Endothelial cell of umbilical vein (primary cell): ENCODE measurements around the gene RBMS1. TPM values are rescaled to one million over a fixed set of nuclear protein-coding genes. Genes with fewer than 3 reads are reported as not detected.

Experiments used
- BruUV-seq: library from RNA; stranded (reverse); fragments of 400-500 nt; replicated peaks from 2 replicates; lab custom pipeline; 2021; lab: Mats Ljungman, UMichigan
- CTCF ChIA-PET: fragments of 300-600, 350-600 bp; sonication (Branson Sonifier 250); formaldehyde crosslinking; loops from one replicate; lab custom pipeline; 2021; ENCODE audit warnings: antibody characterized with exemption, inconsistent platforms; lab: Charles Lee
- POLR2A ChIA-PET: fragments of 300-600, 350-600 bp; sonication (Branson Sonifier 250); formaldehyde crosslinking; loops from one replicate; lab custom pipeline; 2021; ENCODE audit warnings: antibody characterized with exemption, inconsistent platforms; lab: Charles Lee
- DNase-seq: peaks from one replicate; pipeline ENCODE4 v3.0.0-alpha.2; 2011; ENCODE audit warnings: low read depth, low spot score
- FAIRE-seq: peaks from 2 replicates; lab custom pipeline; 2011; peaks lifted over from hg19 to GRCh38; lab: Jason Lieb, UNC
- H2AFZ ChIP-seq: 2 replicates; pipeline ENCODE4 v1.6.0; 2012; ENCODE audit warnings: low read depth, low read length, control low read depth, inconsistent platforms
- H3K27ac ChIP-seq: 2 replicates; pipeline ENCODE4 v1.5.1; 2011; ENCODE audit warnings: low read depth, mild to moderate bottlenecking, control low read depth, low read length, moderate library complexity; ENCODE audit not compliant: insufficient read depth
- H3K27me3 ChIP-seq, 2 experiments: 2 replicates each; pipeline versions ENCODE4 v1.6.0 to v1.6.1; 2011; ENCODE audit warnings: low read length in 2 of 2, mixed read lengths in 1 of 2; ENCODE audit not compliant: control insufficient read depth in 2 of 2, insufficient read depth in 2 of 2
- H3K36me3 ChIP-seq, 2 experiments: 2 replicates in 1 of 2; 3 replicates in 1 of 2; pipeline ENCODE4 v1.5.1; 2011; ENCODE audit warnings: low read length in 2 of 2, mild to moderate bottlenecking in 1 of 2, moderate library complexity in 1 of 2; ENCODE audit not compliant: control insufficient read depth in 2 of 2, insufficient read depth in 2 of 2; ENCODE audit errors: extremely low read depth in 1 of 2
- H3K4me1 ChIP-seq: 3 replicates; pipeline ENCODE4 v1.5.1; 2011; ENCODE audit warnings: mild to moderate bottlenecking, low read length; ENCODE audit not compliant: control insufficient read depth, insufficient read depth; ENCODE audit errors: extremely low read depth
- H3K4me2 ChIP-seq: 2 replicates; pipeline ENCODE4 v1.6.1; 2011; ENCODE audit warnings: low read length, control low read depth, mixed read lengths; ENCODE audit not compliant: insufficient read depth
- H3K4me3 ChIP-seq, 3 experiments: fragments of 200-600 bp in 1 of 3; sonication (generic), shearing (Covaris generic) in 1 of 3; replicated peaks in 1 of 3; 2 replicates each; pipeline ENCODE4 v1.5.1; 2011 to 2016; ENCODE audit warnings: control low read depth in 3 of 3, low read length in 3 of 3, mild to moderate bottlenecking in 2 of 3, inconsistent platforms in 1 of 3, low read depth in 1 of 3, moderate library complexity in 1 of 3; ENCODE audit not compliant: insufficient read depth in 1 of 3
- H3K79me2 ChIP-seq: 2 replicates; pipeline ENCODE4 v1.6.0; 2012; ENCODE audit warnings: low read length, inconsistent platforms; ENCODE audit not compliant: control insufficient read depth, insufficient read depth
- H3K9ac ChIP-seq: replicated peaks from 2 replicates; pipeline ENCODE3; 2011; ENCODE audit warnings: low read length, control low read depth; ENCODE audit not compliant: insufficient read depth; ENCODE audit errors: extremely low read depth
- H3K9me1 ChIP-seq: replicated peaks from 3 replicates; pipeline ENCODE4 v1.6.0; 2011; ENCODE audit warnings: mild to moderate bottlenecking, low read length; ENCODE audit not compliant: control insufficient read depth, insufficient read depth; ENCODE audit errors: extremely low read depth
- H3K9me3 ChIP-seq: replicated peaks from 2 replicates; pipeline ENCODE4 v1.5.1; 2012; ENCODE audit warnings: low read length, inconsistent platforms; ENCODE audit not compliant: control insufficient read depth, insufficient read depth
- H4K20me1 ChIP-seq: replicated peaks from 2 replicates; pipeline ENCODE3; 2011; ENCODE audit warnings: mild to moderate bottlenecking, low read length; ENCODE audit not compliant: control insufficient read depth, insufficient read depth; ENCODE audit errors: extremely low read depth
- CTCF ChIP-seq, 2 donors: IDR thresholded peaks; 1 replicate in 1 of 2; 2 replicates in 1 of 2; pipeline ENCODE4 v1.5.1; 2011; ENCODE audit warnings: low read length in 2 of 2, mild to moderate bottlenecking in 2 of 2, moderate library complexity in 2 of 2, control low read depth in 1 of 2, inconsistent platforms in 1 of 2, low read depth in 1 of 2; ENCODE audit not compliant: insufficient read depth in 1 of 2; ENCODE audit errors: extremely low read depth in 1 of 2
- EZH2 ChIP-seq: IDR thresholded peaks from 2 replicates; pipeline ENCODE4 v1.6.1; 2012; ENCODE audit warnings: borderline replicate concordance, low read depth, mild to moderate bottlenecking, moderate library complexity, low read length, inconsistent platforms; ENCODE audit not compliant: severe bottlenecking
- FOS ChIP-seq: IDR thresholded peaks from 2 replicates; pipeline ENCODE4 v1.6.1; 2011; ENCODE audit warnings: mild to moderate bottlenecking, low read length, moderate library complexity, borderline replicate concordance; ENCODE audit not compliant: insufficient read depth
- GATA2 ChIP-seq: IDR thresholded peaks from 2 replicates; pipeline ENCODE4 v1.7.0; 2011; ENCODE audit warnings: low read depth, mild to moderate bottlenecking, moderate library complexity, mixed read lengths, low read length; ENCODE audit not compliant: insufficient read length, insufficient read depth
- JUN ChIP-seq: IDR thresholded peaks from 2 replicates; pipeline ENCODE4 v1.6.1; 2011; ENCODE audit warnings: borderline replicate concordance, low read depth; ENCODE audit not compliant: insufficient read length, insufficient read depth
- MAX ChIP-seq: IDR thresholded peaks from 2 replicates; pipeline ENCODE4 v1.6.1; 2011; ENCODE audit not compliant: insufficient read depth, insufficient read length
- MYC ChIP-seq: IDR thresholded peaks from one replicate; pipeline ENCODE4 v1.6.1; 2011; ENCODE audit warnings: mild to moderate bottlenecking, low read depth, low read length
- POLR2A ChIP-seq: IDR thresholded peaks from 2 replicates; pipeline ENCODE4 v1.6.1; 2012; ENCODE audit warnings: low read depth, mild to moderate bottlenecking, control low read depth, low read length
- POLR2AphosphoS5 ChIP-seq: IDR thresholded peaks from 2 replicates; pipeline ENCODE4 v1.6.1; 2012; ENCODE audit warnings: low read depth, mild to moderate bottlenecking, control low read depth, low read length, moderate library complexity; ENCODE audit not compliant: insufficient read depth
- dilution Hi-C: fragments of 300-500 bp; cut with MboI; formaldehyde crosslinking; loops from one replicate; pipeline ENCODE4 v1.15.0; 2019; ENCODE audit warnings: low sequenced_read_pairs; ENCODE audit not compliant: extremely low pct_ligation_motif_present
- intact Hi-C: fragments of 100-400 bp; cut with micrococcal nuclease; formaldehyde crosslinking; loops from one replicate; pipeline ENCODE4 v1.10.0; 2022
- polyA plus RNA-seq, 4 experiments: library from polyadenylated mRNA; depleted of rRNA in 3 of 4; stranded (reverse) in 3 of 4; unstranded in 1 of 4; fragments of >200 nt; gene quantifications; 2 replicates each; pipeline versions ENCODE4 v1.2.1 to v1.2.3, GENCODE V29; 2011 to 2012; ENCODE audit warnings: missing spikeins in 1 of 4
- total RNA-seq: library from RNA; stranded (reverse); gene quantifications from 2 replicates; pipeline ENCODE4 v1.2.3, GENCODE V29; 2021

The RBMS1 gene
- total and polyA plus RNA-seq, 2 donors (not counting 3 experiments of a cell fraction or from before 2014, with no cell fraction given) = 60.0 to 93.3 TPM

GRCh38 chr2:160264308-160264707 is 229.3 kb downstream of the RBMS1 start:
- no peak for TF ChIP-seq FOS
- no peak for TF ChIP-seq CTCF (IDR thresholded peaks at IDR 0.05; ENCODE audit: extremely low read depth in 1 of 2, insufficient read depth in 1 of 2, low read depth in 1 of 2, low read length in 2 of 2)
- TF ChIP-seq POLR2A = no peak
- TF ChIP-seq POLR2AphosphoS5 = no peak
- no peak for TF ChIP-seq MYC
- no peak for TF ChIP-seq EZH2
- TF ChIP-seq MAX = no peak
- TF ChIP-seq GATA2 = no peak
- no peak for TF ChIP-seq JUN
- intact Hi-C loops = no loop called here

More at GRCh38 chr2:160264308-160264707, 229.3 kb downstream of the RBMS1 start:
- Histone ChIP-seq H3K9me1 (no peaks in the 10 kb centered on the region), H3K27ac (no peak overlapping the region), H3K9me3 (no peaks in the 10 kb centered on the region), H4K20me1 (no peaks in the 10 kb centered on the region), H3K36me3 (no peaks in the 10 kb centered on the region), H3K79me2 (no peaks in the 10 kb centered on the region), H2AFZ (no peak overlapping the region), H3K4me3 (no peak overlapping the region), H3K27me3 (no peaks in the 10 kb centered on the region), H3K4me2 (no peak overlapping the region), H3K9ac (no peak overlapping the region), H3K4me1 (peaks cover 1% of the 10 kb centered on the region)
- DNase-seq = no peak
- ChIA-PET CTCF (interaction anchor here (1.1 to 6.0 kb wide), 2 partner anchors 12 to 154 kb away, joined by 4 to 31 read pairs; no protein-coding TSS in a partner anchor), POLR2A (no interaction called here)
- dilution Hi-C loops = no loop called here
- FAIRE-seq = no peak
- no TSS peak for BruUV-seq
